GM12892 (cell line): ENCODE measurements around the gene RNASE11.

Experiments
- POLR2A ChIP-seq: IDR thresholded peaks from 2 replicates; pipeline ENCODE4 v1.6.1; 2011; ENCODE audit warnings: low read depth, low read length, control low read depth
- POLR2AphosphoS5 ChIP-seq: IDR thresholded peaks from 2 replicates; pipeline ENCODE4 v1.6.1; 2011; ENCODE audit warnings: low read depth, low read length, control low read depth
- TAF1 ChIP-seq: IDR thresholded peaks from 2 replicates; pipeline ENCODE4 v1.6.1; 2011; ENCODE audit warnings: low read depth, mild to moderate bottlenecking, control low read depth, low read length, borderline replicate concordance

DNA sequence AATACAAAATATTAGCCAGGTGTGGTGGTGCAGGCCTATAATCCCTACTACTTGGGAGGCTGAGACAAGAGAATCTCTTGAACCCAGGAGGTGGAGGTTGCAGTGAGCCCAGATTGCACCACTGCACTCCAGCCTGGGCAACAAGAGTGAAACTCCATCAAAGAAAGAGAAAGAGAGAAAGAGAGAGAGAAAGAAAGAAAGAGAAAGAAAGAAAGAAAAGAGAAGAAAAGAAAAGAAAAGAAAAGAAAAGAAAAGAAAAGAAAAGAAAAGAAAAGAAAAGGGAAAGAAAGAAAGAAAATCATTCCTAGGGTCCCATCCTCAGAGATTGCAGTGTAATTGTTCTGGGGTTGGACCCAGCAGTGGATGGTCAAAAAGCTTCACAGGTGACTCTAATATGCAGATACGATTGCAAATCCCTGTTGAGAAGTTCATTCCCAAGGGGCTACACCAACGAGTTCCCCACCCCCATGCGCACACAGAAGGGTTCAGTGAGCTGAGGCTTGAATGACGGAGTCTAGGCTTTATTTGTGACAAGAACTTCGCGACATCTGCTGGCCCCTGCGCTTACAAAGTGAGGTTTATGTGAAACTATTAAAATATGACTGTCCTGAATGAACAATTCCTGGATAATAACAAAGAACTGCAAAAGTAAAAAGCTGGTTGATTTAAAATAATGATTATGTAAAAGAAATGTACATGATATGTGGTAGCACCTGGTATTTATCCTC is 20.7 kb upstream of the RNASE11 start:
- no peak for TF ChIP-seq TAF1
- no peak for TF ChIP-seq POLR2AphosphoS5
- no peak for TF ChIP-seq POLR2A
